WERI-Rb-1 (cell line): ENCODE results near the gene RPL35.

Experiments used
- DNase-seq: peaks from one replicate; pipeline ENCODE4 v3.0.0-alpha.2; 2020
- H3K27ac ChIP-seq: fragments of 250-450 bp; sonication (Bioruptor Pico); 2 replicates; pipeline ENCODE4 v1.5.1; 2020; ENCODE audit warnings: mild to moderate bottlenecking, moderate library complexity
- H3K27me3 ChIP-seq: fragments of 250-450 bp; sonication (Bioruptor Pico); 2 replicates; pipeline ENCODE4 v1.5.1; 2021; ENCODE audit warnings: mild to moderate bottlenecking, low read depth, moderate library complexity; ENCODE audit not compliant: insufficient read depth, severe bottlenecking
- H3K36me3 ChIP-seq: fragments of 250-450 bp; sonication (Bioruptor Pico); 2 replicates; pipeline ENCODE4 v1.5.1; 2020; ENCODE audit warnings: mild to moderate bottlenecking, moderate library complexity
- H3K4me3 ChIP-seq: 2 replicates; pipeline ENCODE4 v1.5.1; 2011; ENCODE audit warnings: low read depth, mild to moderate bottlenecking, control low read depth, low read length
- H3K9me3 ChIP-seq: fragments of 250-450 bp; sonication (Bioruptor Pico); 2 replicates; pipeline ENCODE4 v1.5.1; 2021; ENCODE audit warnings: mild to moderate bottlenecking, moderate library complexity; ENCODE audit not compliant: severe bottlenecking
- TF ChIP-seq, protein P1 (sequence below): IDR thresholded peaks from 2 replicates; pipeline ENCODE4 v1.5.1; 2011; ENCODE audit warnings: low read depth, mild to moderate bottlenecking, control low read depth, inconsistent platforms, low read length

Gene RPL35

GRCh38 chr9:124835026-124835557 lies 26.7 kb downstream of the RPL35 start:
- no peak overlapping the region for H3K27ac ChIP-seq
- H3K36me3 ChIP-seq, result no peaks in the 10 kb centered on the region
- no peak for DNase-seq
- H3K4me3 ChIP-seq, result no peak overlapping the region
- no peaks in the 10 kb centered on the region for H3K27me3 ChIP-seq
- TF ChIP-seq, protein P1, sequence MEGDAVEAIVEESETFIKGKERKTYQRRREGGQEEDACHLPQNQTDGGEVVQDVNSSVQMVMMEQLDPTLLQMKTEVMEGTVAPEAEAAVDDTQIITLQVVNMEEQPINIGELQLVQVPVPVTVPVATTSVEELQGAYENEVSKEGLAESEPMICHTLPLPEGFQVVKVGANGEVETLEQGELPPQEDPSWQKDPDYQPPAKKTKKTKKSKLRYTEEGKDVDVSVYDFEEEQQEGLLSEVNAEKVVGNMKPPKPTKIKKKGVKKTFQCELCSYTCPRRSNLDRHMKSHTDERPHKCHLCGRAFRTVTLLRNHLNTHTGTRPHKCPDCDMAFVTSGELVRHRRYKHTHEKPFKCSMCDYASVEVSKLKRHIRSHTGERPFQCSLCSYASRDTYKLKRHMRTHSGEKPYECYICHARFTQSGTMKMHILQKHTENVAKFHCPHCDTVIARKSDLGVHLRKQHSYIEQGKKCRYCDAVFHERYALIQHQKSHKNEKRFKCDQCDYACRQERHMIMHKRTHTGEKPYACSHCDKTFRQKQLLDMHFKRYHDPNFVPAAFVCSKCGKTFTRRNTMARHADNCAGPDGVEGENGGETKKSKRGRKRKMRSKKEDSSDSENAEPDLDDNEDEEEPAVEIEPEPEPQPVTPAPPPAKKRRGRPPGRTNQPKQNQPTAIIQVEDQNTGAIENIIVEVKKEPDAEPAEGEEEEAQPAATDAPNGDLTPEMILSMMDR, result no peak
- no peaks in the 10 kb centered on the region for H3K9me3 ChIP-seq

- DNase-seq, result no peak
- Histone ChIP-seq H3K36me3 (no peaks in the 10 kb centered on the region), H3K27ac (no peak overlapping the region), H3K27me3 (no peaks in the 10 kb centered on the region), H3K4me3 (no peak overlapping the region), H3K9me3 (no peaks in the 10 kb centered on the region)
- TF ChIP-seq, protein P1, result no peak
These were observed 27.2 kb downstream of the RPL35 start for GRCh38 chr9:124834591-124834990.

DNA sequence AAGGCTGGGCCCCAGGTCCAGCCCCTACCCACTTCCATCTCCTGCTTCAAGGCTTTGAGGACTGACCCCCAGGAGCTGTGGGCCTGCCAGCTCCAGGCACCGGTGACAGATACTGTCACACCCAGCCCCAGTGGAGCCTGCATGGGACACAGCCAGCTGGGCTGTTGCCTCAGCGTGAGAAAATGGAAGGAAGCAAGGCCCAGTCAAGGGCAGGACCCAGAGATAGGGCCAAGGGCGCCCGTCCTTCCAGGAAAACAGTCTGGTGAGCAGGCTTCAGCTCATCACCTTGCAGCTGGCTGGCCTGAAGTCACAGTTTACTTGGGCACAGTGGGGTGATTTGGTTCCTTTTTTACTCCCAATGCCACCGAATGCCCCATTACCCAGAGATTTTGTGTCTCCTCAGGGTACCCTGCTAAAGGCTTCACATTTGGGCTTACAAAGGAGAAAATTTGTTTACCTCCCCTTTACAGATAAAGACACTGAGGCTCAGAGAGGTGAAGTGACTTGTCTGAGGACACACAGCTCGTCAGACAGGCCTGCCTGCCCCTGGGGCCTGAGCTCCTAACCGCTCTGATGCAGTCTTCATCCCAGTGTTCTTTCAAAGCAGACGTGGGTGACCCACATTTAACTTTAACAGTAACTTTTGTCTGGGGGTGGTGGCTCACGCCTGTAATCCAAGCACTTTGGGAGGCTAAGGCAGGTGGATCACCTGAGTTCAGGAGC lies 30.0 kb downstream of the RPL35 start:
- Histone ChIP-seq H3K36me3 (no peaks in the 10 kb centered on the region), H3K27me3 (no peaks in the 10 kb centered on the region), H3K9me3 (peaks cover 8% of the 10 kb centered on the region), H3K27ac (no peak overlapping the region), H3K4me3 (no peak overlapping the region)
- TF ChIP-seq, protein P1, result no peak
- no peak for DNase-seq

DNA sequence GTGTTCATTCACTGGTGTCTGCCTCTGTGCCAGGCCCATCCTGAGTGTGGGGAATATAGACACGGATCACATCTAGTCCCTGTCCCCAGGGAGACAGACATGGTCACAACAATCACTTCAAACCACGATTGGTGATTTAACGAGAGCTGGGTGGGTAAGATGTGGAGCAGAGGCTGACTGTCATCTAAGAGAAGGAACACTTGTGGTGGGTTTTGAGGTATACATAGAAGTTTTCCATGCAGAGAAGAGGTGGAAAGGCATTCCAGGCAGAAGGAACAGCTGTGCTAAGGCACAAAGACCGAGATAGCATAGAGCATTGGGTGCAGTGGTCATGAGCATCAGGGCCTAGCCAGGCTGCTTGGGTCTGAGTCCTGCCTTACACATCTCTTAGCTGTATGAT lies 31.2 kb downstream of the RPL35 start:
- peaks cover 15% of the 10 kb centered on the region for H3K9me3 ChIP-seq
- no peaks in the 10 kb centered on the region for H3K27me3 ChIP-seq

GRCh38 chr9:124829334-124829669 lies 32.5 kb downstream of the RPL35 start:
- H3K4me3 ChIP-seq, result no peak overlapping the region
- no peak overlapping the region for H3K27ac ChIP-seq
- no peaks in the 10 kb centered on the region for H3K27me3 ChIP-seq
- H3K36me3 ChIP-seq, result no peaks in the 10 kb centered on the region
- peaks cover 15% of the 10 kb centered on the region for H3K9me3 ChIP-seq
- DNase-seq, result no peak
- TF ChIP-seq, protein P1, result no peak

More for the DNA sequence above, 31.2 kb downstream of the RPL35 start:
- H3K4me3 ChIP-seq, result no peak overlapping the region
- no peaks in the 10 kb centered on the region for H3K36me3 ChIP-seq
- H3K27ac ChIP-seq, result no peak overlapping the region
- TF ChIP-seq, protein P1, result no peak
- no peak for DNase-seq
